ENCODE measurements around the gene DMD. TPM values are rescaled to one million over a fixed set of nuclear protein-coding genes. Genes with fewer than 3 reads are reported as not detected.

DMD gene
- total and polyA plus RNA-seq, 2 of the 8 experiments (the other 6 are each of a cell fraction or from before 2014, with no cell fraction given), result 4.8 to 7.4 TPM

DNA sequence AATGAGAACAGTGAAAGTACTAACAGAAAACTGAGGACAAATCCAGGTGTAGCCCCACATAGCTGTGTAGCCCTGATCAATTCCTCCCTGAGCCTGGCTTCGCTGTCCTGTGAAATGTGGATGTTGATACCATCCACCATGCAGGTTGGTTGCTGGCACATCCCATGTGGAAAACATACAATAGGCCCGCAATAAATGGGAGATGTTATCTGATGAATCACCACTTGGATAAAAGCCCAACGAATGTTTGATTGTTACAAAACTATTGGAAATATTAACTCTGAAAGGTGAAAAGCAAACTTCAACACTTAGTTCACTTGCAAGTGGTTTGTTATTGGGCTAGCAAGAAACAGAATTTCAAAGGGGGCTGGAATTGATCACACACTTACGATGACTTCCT, 1953.2 kb downstream of the DMD start:
- Histone ChIP-seq H3K23me2 (ENCODE audit: low read depth, low read length) (no peaks in the 10 kb centered on the region; the same call in 1 of the 2 replicates), H3K79me1 (ENCODE audit: low read depth, low read length) (no peaks in the 10 kb centered on the region), H3K56ac (replicated peaks; ENCODE audit: insufficient read length, low read depth, low read length) (no peak overlapping the region), H3K79me2 (ENCODE audit: control insufficient read depth in 1 of 2, insufficient read depth in 2 of 2, low read length in 2 of 2) (no peaks in the 10 kb centered on the region), H3K4ac (replicated peaks; ENCODE audit: insufficient read length, low read depth, low read length) (no peak overlapping the region), H3K27me3 (replicated peaks in 1 of 4; ENCODE audit: control insufficient read depth in 3 of 4, extremely low read depth in 1 of 4, insufficient read depth in 3 of 4, low read length in 3 of 4) (no peaks in the 10 kb centered on the region), H3K14ac (ENCODE audit: insufficient read length) (no peak overlapping the region), H3K9me3 (ENCODE audit: insufficient read depth in 2 of 2, low read depth in 1 of 2, low read length in 1 of 2) (no peaks in the 10 kb centered on the region), H2AK5ac (ENCODE audit: low read depth, low read length) (no peak overlapping the region), H2BK12ac (ENCODE audit: low read depth, low read length) (no peak overlapping the region), H3K36me3 (ENCODE audit: control insufficient read depth in 2 of 4, insufficient read depth in 4 of 4, low read length in 3 of 4) (no peaks in the 10 kb centered on the region), H3K9ac (replicated peaks in 1 of 4; ENCODE audit: extremely low read depth in 1 of 4, low read depth in 3 of 4, low read length in 3 of 4) (no peak overlapping the region), H3K23ac (ENCODE audit: insufficient read length) (no peak overlapping the region), H2BK120ac (replicated peaks; ENCODE audit: low read depth, low read length) (no peak overlapping the region), H2BK15ac (ENCODE audit: low read length) (no peak overlapping the region), H2BK5ac (ENCODE audit: low read depth, low read length) (no peak overlapping the region), H4K91ac (replicated peaks; ENCODE audit: insufficient read length, low read length) (no peak overlapping the region), H3K4me1 (replicated peaks in 1 of 4; ENCODE audit: control insufficient read depth in 3 of 4, insufficient read depth in 4 of 4, low read length in 3 of 4) (no peaks in the 10 kb centered on the region; a peak in 1 of 7 replicates), H4K8ac (ENCODE audit: extremely low read depth, insufficient read depth, low read length) (no peak overlapping the region), H3K4me3 (ENCODE audit: extremely low read depth in 1 of 4, insufficient read depth in 2 of 4, low read depth in 3 of 4, low read length in 4 of 4) (no peak overlapping the region), H3K4me2 (ENCODE audit: insufficient read depth in 1 of 2, low read depth in 2 of 2, low read length in 2 of 2) (no peak overlapping the region), H4K20me1 (replicated peaks in 1 of 2; ENCODE audit: control insufficient read depth in 1 of 2, insufficient read depth in 2 of 2, low read length in 2 of 2) (no peaks in the 10 kb centered on the region), H2AFZ (ENCODE audit: low read length) (no peak overlapping the region), H3K18ac (ENCODE audit: extremely low read depth, low read length) (no peak overlapping the region), H4K5ac (ENCODE audit: insufficient read length, low read depth, low read length) (no peak overlapping the region), H2BK20ac (ENCODE audit: low read length) (no peak overlapping the region), H3K27ac (ENCODE audit: low read depth, low read length) (no peak overlapping the region)
- 89% methylated on average over 3 of the region's 4 CpGs; no CpG with 5 or more reads in 1 of the 2 experiments for WGBS, 2 experiments (ENCODE audit: extremely low coverage in 1 of 2, insufficient coverage in 1 of 2, insufficient read length in 1 of 2, insufficient replicate concordance in 2 of 2, low coverage in 1 of 2, low lambda C conversion rate in 2 of 2, missing lambda C conversion rate in 1 of 2)
- no peak for DNase-seq (ENCODE audit: low read depth in 1 of 2, low spot score in 2 of 2)
- no peak for FAIRE-seq
- no peak for TF ChIP-seq SIN3A (conservative IDR thresholded peaks at IDR 0.05 in 1 of 2, IDR thresholded peaks at IDR 0.05 in 1 of 2; ENCODE audit: low read depth in 1 of 2, low read length in 2 of 2)
- TF ChIP-seq EP300 (IDR thresholded peaks at IDR 0.05; ENCODE audit: borderline replicate concordance in 1 of 2, low read depth in 2 of 2, low read length in 2 of 2), result no peak
- CTCF ChIA-PET (ENCODE audit: partially characterized antibody), result no interaction called here
- POLR2A ChIA-PET (ENCODE audit: partially characterized antibody), result no interaction called here

Measured in H1 (cell line).